HG02943 (cell line): ENCODE data around the gene PTS.

Source experiments
- ATAC-seq: cut with Tn5 transposase; IDR thresholded peaks from one replicate; pipeline ENCODE4 v1.9.1; 2021; ENCODE audit warnings: mild to moderate bottlenecking, low read depth, moderate library complexity; ENCODE audit not compliant: unreplicated experiment

Gene PTS

DNA sequence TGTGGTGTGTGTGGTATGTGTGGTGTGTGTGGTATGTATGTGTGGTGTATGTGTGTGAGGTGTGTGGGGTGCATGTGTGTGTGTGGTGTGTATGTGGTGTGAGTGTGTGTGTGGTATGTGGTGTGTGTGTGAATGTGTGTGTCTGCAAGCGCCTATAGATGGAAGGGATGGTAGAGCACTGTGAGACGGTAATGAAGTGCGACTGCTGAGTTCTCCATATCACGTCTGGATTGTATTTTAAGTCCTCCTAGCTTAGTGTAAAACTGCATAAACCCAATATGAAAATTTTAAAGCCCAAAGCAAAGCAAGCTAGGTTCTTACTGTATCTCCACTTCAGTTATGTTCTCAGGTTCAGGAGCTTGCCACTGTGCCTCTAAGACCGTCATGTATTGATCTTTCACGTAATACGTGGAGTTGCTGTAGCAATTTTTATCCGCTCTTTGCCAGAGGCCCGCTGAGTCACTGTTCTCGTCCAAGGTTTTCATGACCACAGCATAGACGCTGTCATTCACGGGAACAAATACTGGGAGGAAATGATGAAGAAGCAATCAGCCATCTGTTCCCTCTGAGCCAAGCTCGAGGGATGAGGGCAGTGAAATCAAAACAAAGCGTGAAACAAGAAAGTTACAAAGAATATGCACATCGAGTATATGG lies 29.0 kb downstream of the PTS start:
- ATAC-seq: no peak

DNA sequence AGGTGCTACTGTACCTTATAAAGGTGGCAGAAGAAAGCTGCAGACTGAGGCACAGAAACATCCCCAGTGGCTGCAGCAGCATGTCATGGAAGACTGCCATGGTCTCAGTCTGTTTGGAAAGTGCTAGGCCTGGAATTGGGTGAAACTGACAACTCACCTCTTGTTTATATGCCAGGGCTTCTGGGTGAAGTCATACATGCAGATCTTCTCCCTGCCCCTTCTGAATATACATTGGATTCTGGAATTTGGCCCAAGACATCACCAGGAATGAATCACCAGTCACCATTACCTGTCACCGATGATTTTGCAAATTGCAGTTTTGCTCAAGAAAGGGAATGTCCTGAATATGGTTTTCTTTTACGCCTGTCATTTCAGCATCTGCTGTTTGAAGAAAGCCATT lies 34.3 kb downstream of the PTS start, which contains the start of gene PLET1:
TSS of gene PLET1 (minus strand) at position 371 of the 400 bp plus-strand sequence. CDS start at position 100, 271 bp downstream.
- ATAC-seq: no peak

DNA sequence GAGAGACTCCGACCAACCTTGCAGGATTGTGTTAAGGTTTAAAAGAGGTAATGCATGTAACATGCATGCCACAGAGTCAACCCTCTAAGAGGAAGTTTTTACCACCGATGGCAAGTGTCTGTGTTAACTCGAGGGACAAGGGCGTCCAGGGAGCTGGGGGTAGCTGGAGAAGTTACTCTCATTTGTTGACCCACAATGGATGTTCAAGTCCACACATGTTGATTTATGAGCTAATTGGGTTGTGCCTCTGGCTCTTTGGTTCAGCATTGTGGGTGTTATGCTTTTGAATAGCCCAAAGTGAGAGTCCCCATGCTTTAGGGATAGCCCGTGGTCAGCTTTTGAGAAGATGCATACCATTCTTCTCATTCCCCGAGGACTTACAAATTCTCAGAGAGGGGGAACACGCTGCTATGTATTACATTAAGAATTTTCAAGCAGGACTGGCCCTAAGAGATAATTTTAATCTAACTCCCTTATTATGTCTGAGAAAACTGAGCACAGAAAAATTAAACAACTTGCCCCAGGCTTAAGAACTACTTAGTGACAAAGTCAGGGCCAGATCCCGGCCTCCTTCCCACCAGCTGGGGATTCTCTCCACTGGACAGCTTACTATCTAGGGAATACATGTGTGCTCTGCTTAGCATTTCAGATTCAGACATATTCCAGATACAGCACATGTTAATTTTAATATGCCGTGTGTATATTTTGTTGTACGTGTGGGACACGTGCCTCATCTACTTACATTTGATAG lies 39.6 kb downstream of the PTS start:
- no peak for ATAC-seq

- no peak for ATAC-seq
These were observed 40.2 kb downstream of the PTS start for GRCh38 chr11:112266410-112266778.

- ATAC-seq: no peak
These were observed 41.0 kb downstream of the PTS start for GRCh38 chr11:112267188-112267591.

DNA sequence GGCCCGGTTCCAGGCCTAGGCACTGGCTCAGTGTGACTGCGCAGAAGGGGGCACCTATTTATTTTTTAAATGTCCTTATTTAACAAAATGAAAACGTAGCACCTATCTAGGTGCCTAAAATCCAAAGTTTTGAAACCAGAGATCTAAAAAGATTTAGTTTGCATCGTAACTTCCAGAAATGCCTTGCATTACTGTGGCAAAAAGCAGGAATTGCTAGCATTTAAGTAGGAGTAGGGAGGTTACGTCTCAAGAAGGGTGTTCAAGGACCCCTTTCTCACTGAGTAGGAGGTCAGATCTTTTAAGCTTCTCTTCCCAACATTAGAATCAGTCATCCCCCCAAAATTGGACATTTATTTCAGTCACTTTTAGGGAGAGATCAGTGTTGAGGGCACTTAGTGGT lies 42.2 kb downstream of the PTS start:
- no peak for ATAC-seq

- ATAC-seq: no peak
These were observed 42.9 kb downstream of the PTS start for GRCh38 chr11:112269139-112269538.

DNA sequence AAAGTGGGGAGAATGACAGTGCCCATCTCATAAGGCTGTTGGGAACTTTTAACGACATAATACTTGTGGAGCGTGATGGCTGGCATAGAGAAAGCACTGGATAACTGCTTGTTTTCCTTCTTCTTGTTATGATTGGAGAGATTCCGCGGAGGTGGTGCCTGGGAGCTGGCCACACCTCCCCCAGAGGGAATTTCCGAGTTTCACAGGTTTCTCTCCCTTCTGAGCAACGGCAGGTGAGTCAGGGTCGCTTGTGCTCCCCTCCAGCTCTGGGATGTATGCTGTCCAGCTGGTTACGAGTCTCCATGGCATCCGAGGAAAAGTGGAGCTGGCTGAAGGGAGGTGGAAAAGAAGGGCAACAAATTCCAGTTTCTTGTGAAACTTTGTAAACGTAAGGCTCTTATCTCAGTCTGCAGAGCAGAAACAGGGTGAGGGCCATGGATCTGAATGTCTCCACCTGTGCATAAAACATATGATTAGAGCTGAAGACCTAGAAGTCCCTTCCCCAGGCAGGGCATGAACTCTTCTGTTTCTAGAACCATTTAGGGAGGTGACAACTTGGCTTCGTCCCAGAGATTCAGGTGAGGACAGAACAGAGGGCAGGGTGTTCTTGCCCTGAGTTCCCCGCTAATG lies 44.4 kb downstream of the PTS start:
- no peak for ATAC-seq

DNA sequence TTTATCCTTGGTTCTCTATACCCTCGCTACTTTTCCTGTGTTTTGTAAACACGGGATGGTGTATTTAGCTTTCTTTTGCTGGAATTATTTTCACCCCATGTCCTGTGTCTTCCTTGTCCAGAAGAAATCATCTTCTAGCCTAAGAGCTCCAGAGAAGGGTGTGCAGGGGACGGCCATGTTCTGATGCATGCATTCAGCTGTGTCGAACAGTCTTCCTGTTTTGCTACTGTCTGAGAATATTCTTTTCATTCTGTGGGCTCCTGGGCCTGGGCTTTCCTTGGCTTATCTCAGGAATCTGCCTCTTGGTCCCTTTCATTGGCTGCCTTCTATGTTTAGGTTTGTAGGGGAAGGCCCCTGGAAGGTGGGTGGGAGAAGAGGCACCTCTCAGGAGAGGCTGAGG lies 45.0 kb downstream of the PTS start:
- no peak for ATAC-seq

DNA sequence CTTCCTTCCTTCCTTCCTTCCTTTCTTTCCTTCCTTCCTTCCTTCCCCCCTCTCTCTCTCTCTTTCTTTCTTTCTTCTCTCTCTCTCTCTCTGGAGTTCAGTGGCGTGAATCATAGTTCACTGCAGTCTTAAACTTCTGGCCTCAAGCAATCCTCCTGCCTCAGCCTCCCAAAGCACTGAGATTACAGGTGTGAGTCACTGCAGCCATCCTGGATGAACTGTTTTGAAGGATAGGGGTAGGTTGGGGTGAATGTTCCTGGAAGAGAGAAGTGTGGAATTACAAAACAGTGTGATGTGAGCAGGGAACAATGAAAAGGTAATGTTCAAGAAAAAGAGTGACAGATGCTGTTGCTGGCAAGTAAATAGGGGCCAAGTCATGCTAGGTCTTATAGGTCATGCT lies 46.8 kb downstream of the PTS start:
- ATAC-seq: no peak

- ATAC-seq: no peak
These were observed 48.0 kb downstream of the PTS start for GRCh38 chr11:112274007-112274783.

- ATAC-seq: no peak
These were observed 50.8 kb downstream of the PTS start for GRCh38 chr11:112277029-112277428.

GRCh38 chr11:112277941-112278340 lies 51.7 kb downstream of the PTS start:
- ATAC-seq: no peak

- no peak for ATAC-seq
These were observed 52.6 kb downstream of the PTS start for GRCh38 chr11:112278803-112279202.

DNA sequence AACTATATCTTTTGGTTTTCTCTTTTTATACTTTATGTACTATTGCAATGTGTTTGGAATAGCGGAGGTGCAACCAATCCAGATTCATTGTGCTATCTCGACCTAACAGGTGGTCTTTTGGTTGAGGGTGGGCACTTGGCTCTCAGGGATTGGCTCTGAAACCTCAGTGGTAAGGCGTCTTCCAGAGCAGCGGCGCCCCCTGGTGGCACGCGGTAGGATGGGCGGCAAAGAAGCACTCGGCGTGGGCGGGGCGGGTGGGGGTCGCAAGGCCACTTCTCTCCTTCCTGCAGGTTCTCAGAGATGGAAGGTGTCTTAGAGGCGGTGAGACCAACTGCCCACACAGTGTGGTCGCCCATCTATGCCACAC lies 53.7 kb downstream of the PTS start:
- ATAC-seq: peak; percentile 63

DNA sequence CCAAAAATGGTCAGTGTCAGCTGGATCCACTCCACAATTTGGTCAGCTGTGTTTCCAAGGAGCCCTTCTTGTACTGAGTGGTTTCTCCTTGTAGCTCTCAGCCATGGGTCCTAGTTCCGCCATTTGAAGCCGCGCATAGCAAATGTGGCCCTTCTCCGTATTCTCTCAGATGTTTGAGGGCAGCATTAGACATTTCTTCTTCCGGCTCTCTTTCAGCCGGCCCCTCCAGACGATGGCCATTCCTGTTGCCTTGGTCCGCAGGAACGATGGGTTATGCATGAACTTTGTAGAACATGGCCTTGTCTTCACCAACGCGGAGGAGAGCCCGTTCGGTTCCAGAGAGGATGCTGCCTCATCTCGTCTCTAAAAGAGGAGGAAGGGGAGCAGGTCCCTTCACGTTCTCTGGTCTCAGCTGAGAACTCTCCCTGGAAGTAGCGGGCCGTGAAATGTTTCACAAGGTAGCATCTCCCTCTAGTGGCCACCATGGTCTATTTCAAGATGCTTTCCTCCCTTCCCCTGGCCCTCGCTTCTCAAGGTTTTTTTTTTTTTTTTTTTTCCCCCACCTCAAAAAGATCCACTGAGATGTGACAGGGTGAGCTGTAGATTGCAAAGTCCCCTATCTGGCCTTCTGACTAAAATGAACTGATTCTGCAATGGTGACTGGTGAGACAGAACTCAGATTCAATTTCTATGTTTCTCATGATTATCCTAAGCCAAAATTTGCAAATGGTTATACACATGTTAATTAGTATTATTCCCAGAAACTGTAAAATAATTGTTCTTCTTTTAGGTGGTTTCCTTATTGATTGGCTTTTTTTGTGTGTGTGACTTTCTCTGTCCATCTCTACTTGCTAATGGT lies 54.3 kb downstream of the PTS start:
- peak; percentile 80 for ATAC-seq

GRCh38 chr11:112281726-112282125 lies 55.5 kb downstream of the PTS start:
- ATAC-seq: no peak
